HCT116 (cell line): ENCODE results near the gene DNAJC8.

Experiments used
- EZH2 ChIP-seq: fragments of 200-600 bp; sonication (generic); IDR thresholded peaks from 2 replicates; pipeline ENCODE4 v1.6.1; 2017; ENCODE audit warnings: antibody characterized with exemption, mixed run types
- POLR2AphosphoS5 ChIP-seq: IDR thresholded peaks from 2 replicates; pipeline ENCODE4 v1.6.1; 2011; ENCODE audit warnings: mild to moderate bottlenecking, low read depth, low read length, moderate library complexity
- REST ChIP-seq: IDR thresholded peaks from 2 replicates; pipeline ENCODE4 v1.6.1; 2012; ENCODE audit warnings: low read depth
- SRF ChIP-seq: IDR thresholded peaks from 2 replicates; pipeline ENCODE4 v1.6.1; 2012; ENCODE audit warnings: low read depth
- TF ChIP-seq, protein P1 (sequence below), 3 experiments: fragments of 200-600 bp in 1 of 3; sonication (generic) in 1 of 3; IDR thresholded peaks in 2 of 3; conservative IDR thresholded peaks in 1 of 3; 2 replicates each; pipeline ENCODE4 v1.5.1; 2012 to 2017; ENCODE audit warnings: low read depth in 2 of 3, low read length in 2 of 3, antibody characterized with exemption in 1 of 3, borderline replicate concordance in 1 of 3, control low read depth in 1 of 3, mild to moderate bottlenecking in 1 of 3, mixed read lengths in 1 of 3, mixed run types in 1 of 3, moderate library complexity in 1 of 3; ENCODE audit not compliant: insufficient read depth in 1 of 3

- TF ChIP-seq EZH2, result no peak
- TF ChIP-seq, protein P1, sequence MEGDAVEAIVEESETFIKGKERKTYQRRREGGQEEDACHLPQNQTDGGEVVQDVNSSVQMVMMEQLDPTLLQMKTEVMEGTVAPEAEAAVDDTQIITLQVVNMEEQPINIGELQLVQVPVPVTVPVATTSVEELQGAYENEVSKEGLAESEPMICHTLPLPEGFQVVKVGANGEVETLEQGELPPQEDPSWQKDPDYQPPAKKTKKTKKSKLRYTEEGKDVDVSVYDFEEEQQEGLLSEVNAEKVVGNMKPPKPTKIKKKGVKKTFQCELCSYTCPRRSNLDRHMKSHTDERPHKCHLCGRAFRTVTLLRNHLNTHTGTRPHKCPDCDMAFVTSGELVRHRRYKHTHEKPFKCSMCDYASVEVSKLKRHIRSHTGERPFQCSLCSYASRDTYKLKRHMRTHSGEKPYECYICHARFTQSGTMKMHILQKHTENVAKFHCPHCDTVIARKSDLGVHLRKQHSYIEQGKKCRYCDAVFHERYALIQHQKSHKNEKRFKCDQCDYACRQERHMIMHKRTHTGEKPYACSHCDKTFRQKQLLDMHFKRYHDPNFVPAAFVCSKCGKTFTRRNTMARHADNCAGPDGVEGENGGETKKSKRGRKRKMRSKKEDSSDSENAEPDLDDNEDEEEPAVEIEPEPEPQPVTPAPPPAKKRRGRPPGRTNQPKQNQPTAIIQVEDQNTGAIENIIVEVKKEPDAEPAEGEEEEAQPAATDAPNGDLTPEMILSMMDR (IDR thresholded peaks at IDR 0.05 in 2 of 3, conservative IDR thresholded peaks at IDR 0.05 in 1 of 3; ENCODE audit: borderline replicate concordance in 1 of 3, insufficient read depth in 1 of 3, low read depth in 2 of 3, low read length in 2 of 3), result no peak
- no peak for TF ChIP-seq POLR2AphosphoS5
- TF ChIP-seq SRF, result no peak
- TF ChIP-seq REST, result no peak
Measured at GRCh38 chr1:28257736-28258135, 24.9 kb upstream of the DNAJC8 start.
